Upper lobe of right lung (tissue), 1 donor: ENCODE results near the gene DDHD1. TPM values are rescaled to one million over a fixed set of nuclear protein-coding genes. Genes with fewer than 3 reads are reported as not detected.

ENCODE experiments used
- ATAC-seq: fragments of 200-7000 bp; cut with Tn5 transposase; one replicate; pipeline ENCODE4 v1.9.1; 2020; ENCODE audit warnings: mild to moderate bottlenecking, moderate library complexity
- DNase-seq: peaks from one replicate; pipeline ENCODE4 v3.0.0-alpha.2; 2020
- H3K27ac ChIP-seq: fragments of 200-600 bp; one replicate; pipeline ENCODE4 v1.8.0; 2022
- H3K27me3 ChIP-seq: fragments of 200-600 bp; one replicate; pipeline ENCODE4 v1.8.0; 2022; ENCODE audit warnings: mild to moderate bottlenecking
- H3K36me3 ChIP-seq: fragments of 200-600 bp; one replicate; pipeline ENCODE4 v1.8.0; 2022
- H3K4me1 ChIP-seq: fragments of 200-600 bp; one replicate; pipeline ENCODE4 v1.8.0; 2022
- H3K4me3 ChIP-seq: fragments of 200-600 bp; one replicate; pipeline ENCODE4 v1.8.0; 2022; ENCODE audit warnings: mild to moderate bottlenecking
- H3K9me3 ChIP-seq: fragments of 200-600 bp; one replicate; pipeline ENCODE4 v1.8.0; 2022
- intact Hi-C: fragments of 100-400 bp; cut with DNase I; formaldehyde crosslinking; loops from one replicate; pipeline ENCODE4 v1.11.0; 2022
- total RNA-seq: library from RNA; stranded (reverse); fragmentation: NEBNext Ultra II Directional; extraction: Animal tissue kit (Norgen Biotek cat#: 25700); gene quantifications from one replicate; pipeline ENCODE4 v1.2.1, GENCODE V29; 2021
- TF ChIP-seq, protein P1 (sequence below): fragments of 200-600 bp; IDR thresholded peaks from one replicate; pipeline ENCODE4 v1.8.0; 2022; ENCODE audit warnings: antibody characterized with exemption
- donor health status: DM: no; HTN: yes; CAD: no; lungs with severe emphysema.

DDHD1 gene
- total RNA-seq, 1 donor from 2014 or later, result 25.3 TPM

DNA sequence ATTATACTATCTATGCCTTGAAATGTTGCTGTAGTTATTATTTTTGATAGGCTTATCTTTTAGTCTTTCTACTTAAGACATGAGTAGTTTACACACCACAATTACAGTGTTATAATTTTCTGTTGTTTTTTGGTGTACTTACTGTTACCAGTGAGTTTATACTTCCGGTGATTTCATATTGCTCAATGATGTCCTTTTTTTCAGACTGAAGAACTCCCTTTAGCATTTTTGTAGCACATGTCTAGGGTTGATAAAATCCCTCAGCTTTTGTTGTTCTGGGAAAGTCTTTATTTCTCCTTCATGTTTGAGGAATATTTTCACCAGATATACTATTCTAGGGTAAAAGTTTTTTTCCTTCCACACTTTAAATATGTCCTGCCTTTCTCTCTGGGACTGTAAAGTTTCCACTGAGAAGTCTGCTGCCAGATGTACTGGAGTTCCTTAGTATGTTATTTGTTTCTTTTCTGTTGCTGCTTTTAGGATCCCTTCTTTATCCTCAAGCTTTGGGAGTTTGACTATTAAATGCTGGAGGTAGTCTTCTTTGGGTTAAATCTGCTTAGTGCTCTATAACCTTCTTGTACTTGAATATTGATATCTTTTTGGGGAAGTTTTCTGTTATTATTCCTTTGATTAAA is 160.8 kb downstream of the DDHD1 start:
- Histone ChIP-seq H3K4me3 (no peak overlapping the region), H3K27ac (no peak overlapping the region), H3K9me3 (no peaks in the 10 kb centered on the region), H3K27me3 (no peaks in the 10 kb centered on the region), H3K4me1 (no peaks in the 10 kb centered on the region), H3K36me3 (no peaks in the 10 kb centered on the region)
- intact Hi-C loops, result no loop called here
- TF ChIP-seq, protein P1, sequence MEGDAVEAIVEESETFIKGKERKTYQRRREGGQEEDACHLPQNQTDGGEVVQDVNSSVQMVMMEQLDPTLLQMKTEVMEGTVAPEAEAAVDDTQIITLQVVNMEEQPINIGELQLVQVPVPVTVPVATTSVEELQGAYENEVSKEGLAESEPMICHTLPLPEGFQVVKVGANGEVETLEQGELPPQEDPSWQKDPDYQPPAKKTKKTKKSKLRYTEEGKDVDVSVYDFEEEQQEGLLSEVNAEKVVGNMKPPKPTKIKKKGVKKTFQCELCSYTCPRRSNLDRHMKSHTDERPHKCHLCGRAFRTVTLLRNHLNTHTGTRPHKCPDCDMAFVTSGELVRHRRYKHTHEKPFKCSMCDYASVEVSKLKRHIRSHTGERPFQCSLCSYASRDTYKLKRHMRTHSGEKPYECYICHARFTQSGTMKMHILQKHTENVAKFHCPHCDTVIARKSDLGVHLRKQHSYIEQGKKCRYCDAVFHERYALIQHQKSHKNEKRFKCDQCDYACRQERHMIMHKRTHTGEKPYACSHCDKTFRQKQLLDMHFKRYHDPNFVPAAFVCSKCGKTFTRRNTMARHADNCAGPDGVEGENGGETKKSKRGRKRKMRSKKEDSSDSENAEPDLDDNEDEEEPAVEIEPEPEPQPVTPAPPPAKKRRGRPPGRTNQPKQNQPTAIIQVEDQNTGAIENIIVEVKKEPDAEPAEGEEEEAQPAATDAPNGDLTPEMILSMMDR, result no peak
- no peak for DNase-seq
- no peak for ATAC-seq

GRCh38 chr14:52988139-52988538 is 165.0 kb downstream of the DDHD1 start:
- no peaks in the 10 kb centered on the region for H3K4me1 ChIP-seq
- H3K9me3 ChIP-seq, result no peaks in the 10 kb centered on the region
- H3K4me3 ChIP-seq, result no peak overlapping the region
- DNase-seq, result no peak
- H3K36me3 ChIP-seq, result no peaks in the 10 kb centered on the region
- no peak for ATAC-seq
- intact Hi-C loops, result no loop called here
- H3K27ac ChIP-seq, result no peak overlapping the region
- H3K27me3 ChIP-seq, result no peaks in the 10 kb centered on the region
- TF ChIP-seq, protein P1, result no peak

DNA sequence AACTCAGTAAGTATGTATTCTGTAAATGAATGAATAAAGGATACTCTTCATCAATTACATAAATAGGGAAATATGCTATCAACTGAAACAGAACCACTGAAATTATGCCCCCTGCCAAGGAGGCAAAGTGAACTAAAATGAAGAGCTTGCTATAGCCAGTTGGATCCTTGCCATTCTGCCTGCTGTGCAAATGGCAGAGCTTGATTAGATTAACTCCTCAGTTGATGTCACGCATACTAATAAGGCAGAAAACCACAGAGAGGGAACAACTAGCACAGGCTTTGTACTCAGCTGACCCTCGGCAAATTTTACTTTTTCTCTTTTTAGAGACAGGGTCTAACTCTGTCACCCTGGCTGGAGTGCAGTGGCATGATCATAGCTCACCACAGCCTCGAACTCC is 165.6 kb downstream of the DDHD1 start:
- Histone ChIP-seq H3K9me3 (no peaks in the 10 kb centered on the region), H3K36me3 (no peaks in the 10 kb centered on the region), H3K27me3 (no peaks in the 10 kb centered on the region), H3K4me1 (no peaks in the 10 kb centered on the region), H3K27ac (no peak overlapping the region), H3K4me3 (no peak overlapping the region)
- ATAC-seq (no peak), DNase-seq (no peak)
- intact Hi-C loops, result no loop called here
- TF ChIP-seq, protein P1, result no peak

- TF ChIP-seq, protein P1, result no peak
- H3K27ac ChIP-seq, result no peak overlapping the region
- no peak overlapping the region for H3K4me3 ChIP-seq
- H3K4me1 ChIP-seq, result no peaks in the 10 kb centered on the region
- no peak for DNase-seq
- H3K9me3 ChIP-seq, result no peaks in the 10 kb centered on the region
- H3K27me3 ChIP-seq, result no peaks in the 10 kb centered on the region
- H3K36me3 ChIP-seq, result no peaks in the 10 kb centered on the region
- intact Hi-C loops, result no loop called here
- no peak for ATAC-seq
Measured at GRCh38 chr14:52987042-52987441, 166.1 kb downstream of the DDHD1 start.

Other genes with a start within 250 kb of the DDHD1 start
- 103 TPM for gene FERMT2, start 202.3 kb downstream of the DDHD1 start, total RNA-seq